Epithelial cell of prostate (primary cell): Measurements from ENCODE around the gene PHACTR1.

Experiments used
- DNase-seq: peaks from one replicate; pipeline ENCODE4 v3.0.0-alpha.2; 2011; ENCODE audit warnings: low read depth, low spot score
- H3K27ac ChIP-seq: fragments of 450-650 bp; 2 replicates; pipeline ENCODE4 v1.5.1; 2017; ENCODE audit warnings: mild to moderate bottlenecking

Gene PHACTR1

GRCh38 chr6:13012296-13012695 lies 295.7 kb downstream of the PHACTR1 start:
- DNase-seq = no peak

GRCh38 chr6:13012977-13013680 lies 296.6 kb downstream of the PHACTR1 start:
- no peak for DNase-seq
- no peak overlapping the region for H3K27ac ChIP-seq

More at GRCh38 chr6:13012296-13012695, 295.7 kb downstream of the PHACTR1 start:
- H3K27ac ChIP-seq = no peak overlapping the region

GRCh38 chr6:13013681-13014503 lies 297.3 kb downstream of the PHACTR1 start:
- no peak overlapping the region for H3K27ac ChIP-seq
- no peak for DNase-seq

- no peak overlapping the region for H3K27ac ChIP-seq
- no peak for DNase-seq
Observed at GRCh38 chr6:13014504-13015378, 298.2 kb downstream of the PHACTR1 start.

- no peak for DNase-seq
- no peak overlapping the region for H3K27ac ChIP-seq
Observed at GRCh38 chr6:13015379-13015681, 298.8 kb downstream of the PHACTR1 start.

- DNase-seq = no peak
- no peak overlapping the region for H3K27ac ChIP-seq
Observed at GRCh38 chr6:13024616-13025015, 308.0 kb downstream of the PHACTR1 start.

- no peak for DNase-seq
- no peak overlapping the region for H3K27ac ChIP-seq
Observed at GRCh38 chr6:13025893-13026499, 309.4 kb downstream of the PHACTR1 start.

- DNase-seq = no peak
- no peak overlapping the region for H3K27ac ChIP-seq
Observed at GRCh38 chr6:13026557-13026956, 310.0 kb downstream of the PHACTR1 start.

- H3K27ac ChIP-seq = no peak overlapping the region
- DNase-seq = no peak
Observed at GRCh38 chr6:13027207-13027606, 310.6 kb downstream of the PHACTR1 start.

- H3K27ac ChIP-seq = no peak overlapping the region
- no peak for DNase-seq
Observed at GRCh38 chr6:13030396-13030795, 313.8 kb downstream of the PHACTR1 start.

- DNase-seq = no peak
- no peak overlapping the region for H3K27ac ChIP-seq
Observed at GRCh38 chr6:13032566-13032965, 316.0 kb downstream of the PHACTR1 start.

GRCh38 chr6:13033145-13033544 lies 316.6 kb downstream of the PHACTR1 start:
- H3K27ac ChIP-seq = no peak overlapping the region
- no peak for DNase-seq

GRCh38 chr6:13034316-13034715 lies 317.7 kb downstream of the PHACTR1 start:
- H3K27ac ChIP-seq = no peak overlapping the region
- no peak for DNase-seq

GRCh38 chr6:13035606-13036005 lies 319.0 kb downstream of the PHACTR1 start:
- no peak for DNase-seq
- H3K27ac ChIP-seq = no peak overlapping the region

GRCh38 chr6:13038315-13038714 lies 321.7 kb downstream of the PHACTR1 start:
- H3K27ac ChIP-seq = no peak overlapping the region
- DNase-seq = peak; percentile 16

GRCh38 chr6:13038741-13039190 lies 322.2 kb downstream of the PHACTR1 start:
- H3K27ac ChIP-seq = no peak overlapping the region
- no peak for DNase-seq

GRCh38 chr6:13044390-13044789 lies 327.8 kb downstream of the PHACTR1 start:
- H3K27ac ChIP-seq = no peak overlapping the region
- DNase-seq = peak; percentile 18

- no peak overlapping the region for H3K27ac ChIP-seq
- no peak for DNase-seq
Observed at GRCh38 chr6:13044896-13045295, 328.3 kb downstream of the PHACTR1 start.

- no peak overlapping the region for H3K27ac ChIP-seq
- no peak for DNase-seq
Observed at GRCh38 chr6:13045676-13046075, 329.1 kb downstream of the PHACTR1 start.

- no peak overlapping the region for H3K27ac ChIP-seq
- DNase-seq = no peak
Observed at GRCh38 chr6:13046084-13046483, 329.5 kb downstream of the PHACTR1 start.
